Endothelial cell of umbilical vein (primary cell): ENCODE data around the gene LOXL4. TPM values are rescaled to one million over a fixed set of nuclear protein-coding genes. Genes with fewer than 3 reads are reported as not detected.

Experiments
- BruUV-seq: library from RNA; stranded (reverse); fragments of 400-500 nt; replicated peaks from 2 replicates; lab custom pipeline; 2021; lab: Mats Ljungman, UMichigan
- CTCF ChIA-PET: fragments of 300-600, 350-600 bp; sonication (Branson Sonifier 250); formaldehyde crosslinking; loops from one replicate; lab custom pipeline; 2021; ENCODE audit warnings: antibody characterized with exemption, inconsistent platforms; lab: Charles Lee
- POLR2A ChIA-PET: fragments of 300-600, 350-600 bp; sonication (Branson Sonifier 250); formaldehyde crosslinking; loops from one replicate; lab custom pipeline; 2021; ENCODE audit warnings: antibody characterized with exemption, inconsistent platforms; lab: Charles Lee
- DNase-seq: peaks from one replicate; pipeline ENCODE4 v3.0.0-alpha.2; 2011; ENCODE audit warnings: low read depth, low spot score
- FAIRE-seq: peaks from 2 replicates; lab custom pipeline; 2011; peaks lifted over from hg19 to GRCh38; lab: Jason Lieb, UNC
- H2AFZ ChIP-seq: 2 replicates; pipeline ENCODE4 v1.6.0; 2012; ENCODE audit warnings: low read depth, low read length, control low read depth, inconsistent platforms
- H3K27ac ChIP-seq: 2 replicates; pipeline ENCODE4 v1.5.1; 2011; ENCODE audit warnings: low read depth, mild to moderate bottlenecking, control low read depth, low read length, moderate library complexity; ENCODE audit not compliant: insufficient read depth
- H3K27me3 ChIP-seq, 2 experiments: 2 replicates each; pipeline versions ENCODE4 v1.6.0 to v1.6.1; 2011; ENCODE audit warnings: low read length in 2 of 2, mixed read lengths in 1 of 2; ENCODE audit not compliant: control insufficient read depth in 2 of 2, insufficient read depth in 2 of 2
- H3K36me3 ChIP-seq, 2 experiments: 2 replicates in 1 of 2; 3 replicates in 1 of 2; pipeline ENCODE4 v1.5.1; 2011; ENCODE audit warnings: low read length in 2 of 2, mild to moderate bottlenecking in 1 of 2, moderate library complexity in 1 of 2; ENCODE audit not compliant: control insufficient read depth in 2 of 2, insufficient read depth in 2 of 2; ENCODE audit errors: extremely low read depth in 1 of 2
- H3K4me1 ChIP-seq: 3 replicates; pipeline ENCODE4 v1.5.1; 2011; ENCODE audit warnings: mild to moderate bottlenecking, low read length; ENCODE audit not compliant: control insufficient read depth, insufficient read depth; ENCODE audit errors: extremely low read depth
- H3K4me2 ChIP-seq: 2 replicates; pipeline ENCODE4 v1.6.1; 2011; ENCODE audit warnings: low read length, control low read depth, mixed read lengths; ENCODE audit not compliant: insufficient read depth
- H3K4me3 ChIP-seq, 3 experiments: fragments of 200-600 bp in 1 of 3; sonication (generic), shearing (Covaris generic) in 1 of 3; replicated peaks in 1 of 3; 2 replicates each; pipeline ENCODE4 v1.5.1; 2011 to 2016; ENCODE audit warnings: control low read depth in 3 of 3, low read length in 3 of 3, mild to moderate bottlenecking in 2 of 3, inconsistent platforms in 1 of 3, low read depth in 1 of 3, moderate library complexity in 1 of 3; ENCODE audit not compliant: insufficient read depth in 1 of 3
- H3K79me2 ChIP-seq: 2 replicates; pipeline ENCODE4 v1.6.0; 2012; ENCODE audit warnings: low read length, inconsistent platforms; ENCODE audit not compliant: control insufficient read depth, insufficient read depth
- H3K9ac ChIP-seq: replicated peaks from 2 replicates; pipeline ENCODE3; 2011; ENCODE audit warnings: low read length, control low read depth; ENCODE audit not compliant: insufficient read depth; ENCODE audit errors: extremely low read depth
- H3K9me1 ChIP-seq: replicated peaks from 3 replicates; pipeline ENCODE4 v1.6.0; 2011; ENCODE audit warnings: mild to moderate bottlenecking, low read length; ENCODE audit not compliant: control insufficient read depth, insufficient read depth; ENCODE audit errors: extremely low read depth
- H3K9me3 ChIP-seq: replicated peaks from 2 replicates; pipeline ENCODE4 v1.5.1; 2012; ENCODE audit warnings: low read length, inconsistent platforms; ENCODE audit not compliant: control insufficient read depth, insufficient read depth
- H4K20me1 ChIP-seq: replicated peaks from 2 replicates; pipeline ENCODE3; 2011; ENCODE audit warnings: mild to moderate bottlenecking, low read length; ENCODE audit not compliant: control insufficient read depth, insufficient read depth; ENCODE audit errors: extremely low read depth
- CTCF ChIP-seq, 2 donors: IDR thresholded peaks; 1 replicate in 1 of 2; 2 replicates in 1 of 2; pipeline ENCODE4 v1.5.1; 2011; ENCODE audit warnings: low read length in 2 of 2, mild to moderate bottlenecking in 2 of 2, moderate library complexity in 2 of 2, control low read depth in 1 of 2, inconsistent platforms in 1 of 2, low read depth in 1 of 2; ENCODE audit not compliant: insufficient read depth in 1 of 2; ENCODE audit errors: extremely low read depth in 1 of 2
- EZH2 ChIP-seq: IDR thresholded peaks from 2 replicates; pipeline ENCODE4 v1.6.1; 2012; ENCODE audit warnings: borderline replicate concordance, low read depth, mild to moderate bottlenecking, moderate library complexity, low read length, inconsistent platforms; ENCODE audit not compliant: severe bottlenecking
- GATA2 ChIP-seq: IDR thresholded peaks from 2 replicates; pipeline ENCODE4 v1.7.0; 2011; ENCODE audit warnings: low read depth, mild to moderate bottlenecking, moderate library complexity, mixed read lengths, low read length; ENCODE audit not compliant: insufficient read length, insufficient read depth
- MAX ChIP-seq: IDR thresholded peaks from 2 replicates; pipeline ENCODE4 v1.6.1; 2011; ENCODE audit not compliant: insufficient read depth, insufficient read length
- POLR2AphosphoS5 ChIP-seq: IDR thresholded peaks from 2 replicates; pipeline ENCODE4 v1.6.1; 2012; ENCODE audit warnings: low read depth, mild to moderate bottlenecking, control low read depth, low read length, moderate library complexity; ENCODE audit not compliant: insufficient read depth
- dilution Hi-C: fragments of 300-500 bp; cut with MboI; formaldehyde crosslinking; loops from one replicate; pipeline ENCODE4 v1.15.0; 2019; ENCODE audit warnings: low sequenced_read_pairs; ENCODE audit not compliant: extremely low pct_ligation_motif_present
- intact Hi-C: fragments of 100-400 bp; cut with micrococcal nuclease; formaldehyde crosslinking; loops from one replicate; pipeline ENCODE4 v1.10.0; 2022
- polyA plus RNA-seq, 4 experiments: library from polyadenylated mRNA; depleted of rRNA in 3 of 4; stranded (reverse) in 3 of 4; unstranded in 1 of 4; fragments of >200 nt; gene quantifications; 2 replicates each; pipeline versions ENCODE4 v1.2.1 to v1.2.3, GENCODE V29; 2011 to 2012; ENCODE audit warnings: missing spikeins in 1 of 4
- total RNA-seq: library from RNA; stranded (reverse); gene quantifications from 2 replicates; pipeline ENCODE4 v1.2.3, GENCODE V29; 2021

LOXL4 gene
- total and polyA plus RNA-seq, 2 donors (not counting 3 experiments of a cell fraction or from before 2014, with no cell fraction given): 1.4 to 1.9 TPM

GRCh38 chr10:98226508-98227144 lies 41.4 kb downstream of the LOXL4 start:
- TF ChIP-seq EZH2 (no peak), GATA2 (no peak), POLR2AphosphoS5 (no peak), MAX (no peak), CTCF (IDR thresholded peaks at IDR 0.05; ENCODE audit: extremely low read depth in 1 of 2, insufficient read depth in 1 of 2, low read depth in 1 of 2, low read length in 2 of 2) (no peak)
- H3K9me1 ChIP-seq: no peaks in the 10 kb centered on the region
- CTCF ChIA-PET: no interaction called here

More at GRCh38 chr10:98226508-98227144, 41.4 kb downstream of the LOXL4 start:
- peaks cover 14% of the 10 kb centered on the region for H3K4me1 ChIP-seq
- intact Hi-C loops (no loop called here), dilution Hi-C loops (no loop called here)
- no peaks in the 10 kb centered on the region for H3K36me3 ChIP-seq
- DNase-seq: no peak
- H3K27me3 ChIP-seq: no peaks in the 10 kb centered on the region
- H2AFZ ChIP-seq: no peak overlapping the region
- no TSS peak for BruUV-seq
- POLR2A ChIA-PET: no interaction called here
- no peak overlapping the region for H3K9ac ChIP-seq
- no peaks in the 10 kb centered on the region for H3K9me3 ChIP-seq
- H3K4me2 ChIP-seq: no peak overlapping the region
- FAIRE-seq: no peak
- peaks cover 6% of the 10 kb centered on the region for H3K79me2 ChIP-seq
- H3K27ac ChIP-seq: no peak overlapping the region
- H4K20me1 ChIP-seq: no peaks in the 10 kb centered on the region
- H3K4me3 ChIP-seq: no peak overlapping the region
